GM18502 (cell line): ENCODE data around the gene CACNA1H.
"Not testable (repeated sequence)": the region's sequence is repeated elsewhere in the genome, so short reads cannot be mapped to it uniquely, and the experiment has no call there.

Experiments used
- ATAC-seq: cut with Tn5 transposase; IDR thresholded peaks from one replicate; pipeline ENCODE4 v1.9.1; 2021; ENCODE audit warnings: mild to moderate bottlenecking; ENCODE audit not compliant: unreplicated experiment, poor library complexity

CACNA1H gene

DNA sequence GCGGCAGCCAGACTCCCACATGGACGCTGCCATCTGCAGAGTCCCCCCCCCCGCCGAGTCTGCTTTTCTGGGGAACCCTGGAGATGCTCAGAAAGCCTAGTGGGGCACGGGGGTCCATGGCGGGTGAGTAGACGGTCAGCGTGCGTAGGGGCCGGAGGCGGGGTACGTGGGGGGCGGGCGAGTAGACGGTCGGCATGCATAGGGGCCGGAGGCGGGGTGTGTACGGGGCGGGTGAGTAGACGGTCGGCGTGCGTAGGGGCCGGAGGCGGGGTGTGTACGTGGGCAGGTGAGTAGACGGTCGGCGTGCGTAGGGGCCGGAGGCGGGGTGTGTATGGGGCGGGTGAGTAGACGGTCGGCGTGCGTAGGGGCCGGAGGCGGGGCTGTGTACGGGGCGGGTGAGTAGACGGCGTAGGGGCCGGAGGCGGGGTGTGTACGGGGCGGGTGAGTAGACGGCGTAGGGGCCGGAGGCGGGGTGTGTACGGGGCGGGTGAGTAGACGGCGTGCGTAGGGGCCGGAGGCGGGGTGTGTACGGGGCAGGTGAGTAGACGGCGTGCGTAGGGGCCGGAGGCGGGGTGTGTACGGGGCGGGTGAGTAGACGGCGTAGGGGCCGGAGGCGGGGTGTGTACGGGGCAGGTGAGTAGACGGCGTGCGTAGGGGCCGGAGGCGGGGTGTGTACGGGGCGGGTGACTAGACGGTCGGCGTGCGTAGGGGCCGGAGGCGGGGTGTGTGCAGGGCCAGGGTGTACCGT is 32.7 kb downstream of the CACNA1H start:
- not testable (repeated sequence) for ATAC-seq

DNA sequence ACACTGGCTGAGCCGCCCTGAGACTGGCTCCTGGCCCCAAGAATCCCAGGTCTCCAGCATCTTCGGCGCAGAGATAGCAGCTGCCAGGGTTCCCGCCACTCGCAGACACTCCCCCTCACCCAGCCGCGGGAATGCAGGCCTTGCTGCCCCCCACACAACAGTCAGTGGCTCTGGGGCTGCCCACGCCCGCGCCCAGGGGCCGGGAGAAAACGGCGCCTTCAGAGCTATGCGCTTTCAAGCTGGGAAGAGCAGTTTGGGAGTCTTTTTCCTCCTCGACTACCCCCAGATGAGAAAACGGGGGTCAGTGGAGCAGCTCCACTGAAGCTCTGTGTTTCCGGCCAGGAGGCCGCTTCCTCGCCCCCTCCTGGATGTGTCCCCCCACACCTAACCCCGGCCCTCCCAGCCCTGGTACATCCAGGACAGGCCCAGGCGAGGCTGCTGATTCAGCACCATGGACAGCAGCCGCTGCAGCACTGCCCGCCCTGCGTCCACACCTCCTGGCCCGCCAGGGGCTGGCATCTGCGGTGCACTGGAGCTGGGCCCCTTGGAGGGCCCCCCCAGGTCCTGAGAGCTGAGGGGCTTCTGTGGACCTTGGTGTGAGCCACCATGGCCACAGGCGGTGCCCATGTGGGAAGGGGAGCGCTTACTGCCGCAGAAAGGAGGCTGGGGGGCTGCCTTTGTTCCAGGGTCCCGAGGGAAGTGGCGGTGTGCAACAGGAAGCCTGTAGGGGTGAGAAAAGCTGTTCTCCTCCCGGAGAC is 35.7 kb downstream of the CACNA1H start:
- no peak for ATAC-seq

DNA sequence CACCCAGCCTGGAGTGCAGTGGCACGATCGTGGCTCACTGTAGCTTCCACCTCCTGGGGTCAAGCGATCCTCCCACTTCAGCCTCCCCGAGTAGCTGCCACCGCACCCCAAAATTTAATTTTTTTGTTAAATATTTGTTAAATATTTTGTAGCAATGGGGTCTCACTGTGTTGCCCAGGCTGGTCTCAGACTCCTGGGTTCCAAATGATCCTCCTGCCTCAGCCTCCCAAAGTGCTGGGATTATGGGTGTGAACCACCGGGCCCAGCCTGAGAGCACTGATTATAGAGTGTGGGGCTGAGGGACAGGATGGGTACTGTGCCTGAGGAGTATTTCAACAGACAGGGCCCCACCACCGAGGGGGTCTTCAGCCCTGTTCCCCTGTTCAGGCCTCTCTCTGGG is 36.5 kb downstream of the CACNA1H start:
- ATAC-seq, result no peak

DNA sequence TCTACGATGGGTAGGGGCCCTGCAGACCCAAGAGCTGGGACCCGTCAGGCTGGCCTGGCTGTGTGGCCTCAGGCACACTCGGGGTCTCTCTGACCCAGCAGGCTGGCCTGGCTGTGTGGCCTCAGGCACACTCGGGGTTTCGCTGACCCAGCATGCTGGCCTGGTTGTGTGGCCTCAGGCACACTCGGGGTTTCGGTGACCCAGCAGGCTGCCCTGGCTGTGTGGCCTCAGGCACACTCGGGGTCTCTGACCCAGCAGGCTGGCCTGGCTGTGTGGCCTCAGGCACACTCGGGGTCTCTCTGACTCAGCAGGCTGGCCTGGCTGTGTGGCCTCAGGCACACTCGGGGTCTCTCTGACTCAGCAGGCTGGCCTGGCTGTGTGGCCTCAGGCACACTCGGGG is 37.9 kb downstream of the CACNA1H start:
- ATAC-seq, result not testable (repeated sequence)

DNA sequence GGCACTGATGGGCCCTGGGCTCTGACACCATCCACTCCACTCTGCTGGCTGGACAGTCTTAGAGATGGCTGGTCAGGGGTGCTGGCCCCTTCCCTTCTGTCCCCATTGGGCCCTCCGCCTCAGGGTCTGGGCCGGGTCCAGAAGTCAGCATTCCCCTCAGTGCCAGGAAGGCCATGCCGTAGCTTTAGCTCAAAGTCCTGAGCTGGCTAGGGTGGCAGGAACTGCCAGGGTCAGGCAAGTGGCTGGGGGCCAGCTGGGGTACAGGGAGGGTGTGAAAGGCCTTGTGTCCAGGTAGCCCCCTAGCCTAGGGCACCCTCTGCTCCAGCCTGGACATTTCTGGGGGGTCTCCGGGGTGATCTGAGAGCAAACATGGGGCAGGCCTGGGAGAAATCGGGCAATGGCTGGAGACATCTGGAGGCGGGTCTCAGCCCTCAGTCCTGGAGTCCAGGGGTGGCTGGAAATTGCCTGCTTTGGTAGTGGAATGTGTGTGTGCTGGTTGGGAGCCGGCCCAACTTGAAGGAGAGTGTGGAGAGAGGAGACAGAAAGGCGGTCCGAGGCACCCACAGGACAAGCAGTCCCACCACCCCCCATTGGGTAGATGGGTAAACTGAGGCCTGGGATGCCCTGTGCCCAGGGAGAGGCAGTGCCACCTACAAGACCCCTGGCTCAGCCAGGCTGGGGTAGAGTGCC is 39.6 kb downstream of the CACNA1H start:
- ATAC-seq, result no peak

DNA sequence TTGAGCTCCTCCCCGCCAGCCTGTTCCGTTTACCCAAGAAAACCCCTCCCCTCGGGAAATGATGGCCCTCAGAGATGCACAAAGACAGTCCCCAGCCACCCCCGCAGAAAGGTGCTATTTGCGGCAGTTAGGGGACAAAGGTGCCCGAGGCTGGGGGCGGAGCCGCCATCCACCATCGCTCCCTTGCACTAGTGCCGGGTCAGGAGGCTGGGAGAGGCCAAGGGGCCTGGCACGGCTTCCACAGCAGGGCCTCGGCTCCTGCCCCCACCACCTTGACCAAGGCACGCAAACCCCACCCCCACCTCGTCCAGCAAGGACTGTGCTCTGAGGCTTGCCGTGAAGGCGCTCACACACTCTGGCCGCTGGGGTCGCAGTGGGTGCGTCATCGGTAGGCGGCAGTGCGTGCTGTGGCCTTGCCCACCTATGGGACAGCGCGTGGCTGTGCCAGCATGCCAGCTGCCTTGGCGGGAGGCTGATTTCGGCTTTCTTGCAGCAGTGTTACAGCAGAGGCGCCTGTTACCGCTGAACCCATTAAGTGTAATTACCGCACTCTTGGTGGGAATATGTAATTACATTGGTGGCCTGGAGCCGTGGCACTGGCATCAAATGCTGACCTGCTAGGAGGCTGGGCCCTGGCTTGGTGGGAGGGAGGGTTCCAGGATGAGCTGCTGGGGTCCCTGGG is 40.4 kb downstream of the CACNA1H start:
- ATAC-seq, result no peak

DNA sequence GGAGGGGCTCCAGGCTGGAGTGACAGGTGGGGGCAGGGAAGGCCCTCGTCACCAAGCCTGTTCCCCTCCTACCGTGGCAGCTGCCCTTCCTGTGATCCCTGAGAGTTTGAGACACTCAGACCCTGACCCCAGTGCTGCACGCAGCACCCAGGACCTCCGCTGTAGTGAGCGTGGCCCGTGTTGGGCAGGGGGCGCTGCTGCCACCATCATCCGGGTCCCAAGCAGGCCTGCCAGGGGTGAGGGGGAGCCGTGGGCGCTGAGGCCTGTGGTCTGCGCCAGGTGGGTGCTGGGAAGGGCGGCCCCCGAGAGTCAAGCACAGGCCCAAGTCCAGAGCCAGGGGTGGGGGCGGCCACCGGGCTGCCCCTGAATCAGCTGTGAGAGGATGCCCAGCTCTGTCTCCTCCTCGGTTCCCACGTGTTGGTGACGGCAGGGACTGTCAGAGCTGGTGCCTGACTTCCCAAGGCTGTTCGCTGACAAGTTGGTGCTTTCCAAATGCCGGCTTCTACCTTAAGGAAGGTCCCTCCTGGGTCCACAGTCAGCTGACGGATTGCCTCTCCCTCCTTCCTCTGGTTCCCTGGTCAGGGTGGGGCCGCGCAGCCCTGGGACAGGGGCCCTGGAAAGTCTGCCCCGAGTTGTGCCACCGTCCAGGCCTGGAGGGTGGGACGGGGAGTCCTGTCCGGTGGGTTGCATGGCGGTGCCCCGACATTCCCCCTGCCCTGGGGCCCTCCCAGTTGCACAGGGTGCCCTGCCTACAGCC is 41.1 kb downstream of the CACNA1H start:
- ATAC-seq, result no peak

DNA sequence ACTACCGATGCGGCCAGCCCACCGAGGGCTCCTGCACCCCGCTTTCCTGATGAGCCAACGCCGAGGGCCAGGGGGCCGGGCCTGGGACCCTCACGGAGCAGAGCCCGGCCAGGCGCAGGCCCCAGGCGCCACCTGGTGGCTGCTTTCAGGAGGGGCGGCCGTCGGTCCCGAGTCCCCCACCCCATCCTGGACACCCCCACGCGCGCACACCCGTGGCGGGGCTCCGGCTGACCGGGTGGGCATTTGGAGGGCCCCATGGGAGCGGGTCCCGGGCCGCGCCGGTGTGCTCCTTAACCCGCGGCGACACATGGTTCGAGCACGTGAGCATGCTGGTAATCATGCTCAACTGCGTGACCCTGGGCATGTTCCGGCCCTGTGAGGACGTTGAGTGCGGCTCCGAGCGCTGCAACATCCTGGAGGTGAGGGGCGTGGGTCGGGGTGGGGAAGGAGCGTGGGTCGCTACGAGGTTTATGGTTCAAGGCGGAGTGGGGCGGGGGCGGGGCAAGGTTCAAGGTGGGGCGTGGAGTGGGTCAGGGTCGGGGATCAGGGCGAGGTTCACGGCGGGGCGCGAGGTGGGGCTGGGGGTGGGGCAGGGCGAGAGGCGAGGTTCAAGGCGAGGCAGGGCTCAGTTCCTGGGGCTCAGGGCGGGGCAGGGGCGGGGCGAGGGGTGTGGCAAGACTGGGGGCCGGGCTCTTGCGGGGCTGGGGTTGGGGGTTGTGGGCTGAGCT is 41.9 kb downstream of the CACNA1H start:
- ATAC-seq, result no peak

DNA sequence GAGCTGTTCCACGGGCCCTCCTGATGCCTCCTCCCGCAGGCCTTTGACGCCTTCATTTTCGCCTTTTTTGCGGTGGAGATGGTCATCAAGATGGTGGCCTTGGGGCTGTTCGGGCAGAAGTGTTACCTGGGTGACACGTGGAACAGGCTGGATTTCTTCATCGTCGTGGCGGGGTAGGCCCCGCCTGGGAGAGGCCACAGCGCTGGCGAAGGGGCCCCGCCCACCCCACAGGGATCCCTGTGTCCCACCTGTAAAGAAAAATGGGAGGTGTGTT is 42.4 kb downstream of the CACNA1H start:
- ATAC-seq, result no peak

DNA sequence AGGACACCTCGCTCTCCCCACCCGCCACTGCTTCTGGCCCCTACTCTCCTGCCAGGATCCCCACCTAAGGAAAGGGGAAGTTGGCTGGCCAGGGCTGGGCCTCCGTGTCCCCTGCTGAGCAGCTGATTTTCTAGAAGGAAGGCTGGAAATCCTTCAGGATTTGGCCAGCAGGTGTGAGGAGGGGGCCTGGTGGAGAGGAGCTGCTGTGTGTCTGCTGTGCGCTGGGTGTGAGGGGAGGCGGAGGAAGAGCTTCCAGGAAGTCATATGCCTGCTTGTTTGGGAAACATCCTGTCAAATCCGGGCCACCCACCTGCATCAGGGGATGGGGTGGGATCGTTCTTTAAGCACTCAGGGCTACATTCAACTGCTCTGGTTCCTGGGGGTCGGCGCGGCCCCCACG is 43.6 kb downstream of the CACNA1H start:
- ATAC-seq, result no peak

DNA sequence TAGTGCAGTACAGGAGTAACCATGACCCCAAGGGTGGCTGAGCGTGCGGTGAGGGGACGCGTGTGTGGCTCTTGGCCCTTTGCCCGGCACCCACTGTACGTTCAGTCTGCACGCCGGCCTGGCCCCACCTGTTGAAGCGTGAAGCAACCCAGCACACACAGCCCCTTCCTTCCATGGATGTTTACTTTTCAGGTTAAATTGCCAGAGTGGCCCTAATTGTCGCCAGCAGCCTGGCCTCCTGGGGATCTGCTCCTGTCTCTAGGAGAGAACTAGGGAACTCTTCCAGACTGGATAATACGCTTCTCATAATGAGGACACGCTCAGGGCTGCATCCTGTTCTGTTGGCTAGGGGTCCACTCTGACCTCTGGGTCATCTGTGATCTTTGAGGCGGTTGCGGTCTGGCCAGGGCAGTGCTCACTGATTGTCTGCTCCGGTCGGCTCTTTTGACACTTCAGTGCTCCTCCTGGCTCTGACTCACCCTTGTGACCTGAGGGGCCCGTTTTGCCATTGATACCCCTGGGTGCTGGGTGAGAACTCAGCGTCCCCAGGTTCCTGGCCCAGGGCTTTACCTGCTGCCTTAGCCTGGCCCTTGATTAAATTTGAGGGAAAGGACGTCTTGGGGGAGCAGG is 44.4 kb downstream of the CACNA1H start:
- no peak for ATAC-seq

DNA sequence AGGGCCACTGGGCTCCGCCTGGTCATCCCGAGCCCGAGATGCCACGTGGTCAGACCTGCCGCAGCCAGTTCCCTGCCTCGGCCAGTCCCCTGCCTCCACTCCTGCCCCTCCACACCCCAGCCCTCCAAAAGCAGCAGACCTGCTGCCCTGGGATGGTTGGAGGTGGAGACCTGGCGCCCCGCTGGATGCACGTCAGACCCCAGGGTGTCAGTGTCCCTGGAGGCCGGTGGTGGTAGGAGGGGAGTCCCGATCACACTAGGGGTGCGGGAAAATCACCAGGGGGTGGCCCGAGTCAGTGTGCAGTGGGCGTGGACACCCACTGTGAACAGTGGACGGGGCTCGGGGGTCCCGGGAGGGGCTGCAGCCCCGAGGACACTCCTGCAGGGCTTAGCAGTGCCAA is 45.3 kb downstream of the CACNA1H start:
- no peak for ATAC-seq

DNA sequence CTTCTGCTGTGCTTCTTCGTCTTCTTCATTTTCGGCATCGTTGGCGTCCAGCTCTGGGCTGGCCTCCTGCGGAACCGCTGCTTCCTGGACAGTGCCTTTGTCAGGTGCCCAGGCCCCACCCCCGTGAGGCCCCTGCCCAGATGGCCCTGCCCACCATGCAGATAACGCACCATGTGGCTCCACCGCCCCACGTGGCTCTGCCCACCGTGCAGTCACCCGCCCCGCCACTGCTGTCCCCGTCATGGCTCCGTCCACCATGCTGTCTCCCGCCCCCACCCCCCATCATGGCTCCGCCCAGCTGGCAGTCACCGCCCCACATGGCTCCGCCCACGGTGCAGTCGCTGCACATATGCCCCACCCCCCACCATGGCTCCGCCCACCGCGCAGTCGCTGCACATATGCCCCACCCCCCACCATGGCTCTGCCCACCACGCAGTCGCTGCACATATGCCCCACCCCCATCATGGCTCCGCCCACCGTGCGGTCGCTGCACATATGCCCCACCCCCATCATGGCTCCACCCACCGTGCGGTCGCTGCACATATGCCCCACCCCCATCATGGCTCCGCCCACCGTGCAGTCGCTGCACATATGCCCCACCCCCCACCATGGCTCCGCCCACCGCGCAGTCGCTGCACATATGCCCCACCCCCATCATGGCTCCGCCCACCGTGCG is 45.9 kb downstream of the CACNA1H start:
- ATAC-seq, result not testable (repeated sequence)

DNA sequence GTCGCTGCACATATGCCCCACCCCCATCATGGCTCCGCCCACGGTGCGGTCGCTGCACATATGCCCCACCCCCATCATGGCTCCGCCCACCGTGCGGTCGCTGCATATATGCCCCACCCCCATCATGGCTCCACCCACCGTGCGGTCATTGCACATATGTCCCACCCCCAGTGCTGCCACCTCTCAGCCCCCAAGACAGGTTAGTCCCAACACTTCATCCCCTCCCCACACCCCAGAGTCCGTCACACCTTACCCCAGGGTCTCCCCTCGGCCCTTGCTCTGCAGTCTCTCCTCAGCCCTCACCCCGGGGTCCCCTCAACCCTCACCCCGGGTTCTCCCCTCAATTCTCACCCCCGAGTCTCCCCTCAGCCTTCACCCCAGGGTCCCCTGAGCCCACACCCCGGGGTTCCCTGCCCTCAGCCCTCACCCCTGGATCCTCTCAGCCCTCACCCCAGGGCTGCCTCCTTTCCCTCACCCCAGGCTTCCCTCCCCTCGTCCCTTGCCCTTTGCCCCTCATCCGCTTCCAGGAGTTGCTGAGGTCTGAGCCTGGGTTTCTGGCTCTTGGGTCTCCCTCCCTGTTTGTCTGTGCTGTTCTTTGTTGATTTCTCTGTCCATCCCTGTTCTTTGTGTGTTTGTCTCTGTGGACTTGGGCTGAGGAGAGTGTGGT is 46.6 kb downstream of the CACNA1H start:
- no peak for ATAC-seq

DNA sequence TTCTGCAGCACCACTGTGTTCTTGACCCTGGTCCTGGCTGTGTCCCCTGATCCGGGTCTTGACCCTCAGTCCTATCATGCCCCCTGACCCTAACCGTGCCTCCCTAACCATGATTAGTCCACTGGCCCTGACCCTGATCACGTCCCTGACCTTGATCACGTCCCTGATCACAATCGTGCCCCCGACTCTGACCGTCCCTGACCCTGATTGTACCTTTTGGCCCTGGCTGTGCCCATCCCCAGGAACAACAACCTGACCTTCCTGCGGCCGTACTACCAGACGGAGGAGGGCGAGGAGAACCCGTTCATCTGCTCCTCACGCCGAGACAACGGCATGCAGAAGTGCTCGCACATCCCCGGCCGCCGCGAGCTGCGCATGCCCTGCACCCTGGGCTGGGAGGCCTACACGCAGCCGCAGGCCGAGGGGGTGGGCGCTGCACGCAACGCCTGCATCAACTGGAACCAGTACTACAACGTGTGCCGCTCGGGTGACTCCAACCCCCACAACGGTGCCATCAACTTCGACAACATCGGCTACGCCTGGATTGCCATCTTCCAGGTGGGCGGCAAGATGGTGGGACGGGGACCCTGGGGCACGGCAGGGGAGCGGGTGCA is 47.2 kb downstream of the CACNA1H start:
- no peak for ATAC-seq

DNA sequence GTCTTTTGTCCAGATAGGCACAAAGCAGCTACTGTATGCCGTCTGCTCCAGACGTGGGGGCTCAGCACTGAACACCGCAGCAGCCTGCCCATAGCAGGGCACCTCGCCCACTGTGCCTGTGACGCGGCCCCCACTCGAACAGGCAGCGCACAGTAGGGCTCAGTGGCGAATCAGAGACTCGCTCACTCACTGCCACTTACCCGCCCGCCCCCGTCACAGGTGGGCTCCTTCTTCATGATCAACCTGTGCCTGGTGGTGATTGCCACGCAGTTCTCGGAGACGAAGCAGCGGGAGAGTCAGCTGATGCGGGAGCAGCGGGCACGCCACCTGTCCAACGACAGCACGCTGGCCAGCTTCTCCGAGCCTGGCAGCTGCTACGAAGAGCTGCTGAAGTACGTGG is 48.5 kb downstream of the CACNA1H start:
- ATAC-seq, result no peak

DNA sequence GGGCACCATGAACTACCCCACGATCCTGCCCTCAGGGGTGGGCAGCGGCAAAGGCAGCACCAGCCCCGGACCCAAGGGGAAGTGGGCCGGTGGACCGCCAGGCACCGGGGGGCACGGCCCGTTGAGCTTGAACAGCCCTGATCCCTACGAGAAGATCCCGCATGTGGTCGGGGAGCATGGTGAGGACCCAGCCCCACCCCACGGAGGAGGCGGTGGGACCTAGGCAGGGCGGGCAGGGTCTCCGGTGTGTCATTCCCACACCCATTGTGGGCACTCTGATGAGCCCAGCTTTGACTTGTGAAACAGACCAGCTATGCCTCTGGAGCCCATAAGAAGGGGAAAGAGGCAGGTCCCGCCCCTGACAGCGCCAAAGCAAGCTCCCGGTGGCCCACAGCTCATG is 49.4 kb downstream of the CACNA1H start:
- no peak for ATAC-seq

DNA sequence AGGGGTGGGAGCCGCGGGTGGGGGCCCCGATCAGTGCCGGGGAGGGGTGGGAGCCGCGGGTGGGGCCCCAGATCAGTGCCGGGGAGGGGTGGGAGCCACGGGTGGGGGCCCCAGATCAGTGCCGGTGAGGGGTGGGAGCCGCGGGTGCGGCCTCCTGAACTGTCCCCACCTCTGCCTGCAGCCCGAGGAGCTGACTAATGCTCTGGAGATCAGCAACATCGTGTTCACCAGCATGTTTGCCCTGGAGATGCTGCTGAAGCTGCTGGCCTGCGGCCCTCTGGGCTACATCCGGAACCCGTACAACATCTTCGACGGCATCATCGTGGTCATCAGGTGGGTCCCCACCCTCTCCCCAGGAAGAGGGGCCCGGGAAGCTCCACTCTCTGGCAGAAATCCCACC is 52.0 kb downstream of the CACNA1H start:
- ATAC-seq, result no peak
